Measurements from ENCODE around the gene ADCY5. TPM values are rescaled to one million over a fixed set of nuclear protein-coding genes. Genes with fewer than 3 reads are reported as not detected.

ADCY5 gene
- total RNA-seq, 1 experiment from 2014 or later, result not detected

Other genes with a start within 250 kb of the ADCY5 start
- 18.5 and 21.7 TPM in 2 replicates for gene SEC22A, start 247.1 kb downstream of the ADCY5 start, total RNA-seq (2014; rRNA removed; shearing (Covaris generic))
- 21.3 and 25.4 TPM in 2 replicates for gene HACD2, start 136.0 kb upstream of the ADCY5 start, total RNA-seq (2014; rRNA removed; shearing (Covaris generic))

All from NCI-H460 (cell line).